Tibial nerve (tissue), 4 donors: ENCODE measurements around the gene ZKSCAN5.

Experiments used
- CTCF ChIP-seq, 5 experiments: fragments of 200-600 bp in 3 of 5; fragments of 450-650 bp in 2 of 5; sonication (generic) in 3 of 5; IDR thresholded peaks; one replicate each; pipeline ENCODE4 v1.5.1; 2016 to 2019; ENCODE audit warnings: antibody characterized with exemption in 5 of 5, mild to moderate bottlenecking in 3 of 5, moderate library complexity in 2 of 5
- EP300 ChIP-seq, 2 donors: sonication (generic); formaldehyde crosslinking; IDR thresholded peaks; one replicate each; pipeline ENCODE4 v1.6.1; 2017; ENCODE audit warnings: antibody characterized with exemption in 2 of 2, mild to moderate bottlenecking in 1 of 2

GRCh38 chr7:99562114-99562784 is 57.8 kb downstream of the ZKSCAN5 start:
- TF ChIP-seq CTCF (IDR thresholded peaks at IDR 0.05) (no peak), EP300 (IDR thresholded peaks at IDR 0.05) (no peak)
